Activated CD4-positive, alpha-beta T cell treated with anti-CD3 and anti-CD28 coated beads for 1 hour (primary cell): ENCODE data around the gene NRP2.

Source experiments
- DNase-seq: peaks from one replicate; pipeline ENCODE4 v3.0.0-alpha.2; 2020

The NRP2 gene

GRCh38 chr2:205713086-205713485, 30.8 kb downstream of the NRP2 start:
- no peak for DNase-seq

GRCh38 chr2:205714058-205714776, 31.9 kb downstream of the NRP2 start:
- no peak for DNase-seq

GRCh38 chr2:205714789-205715720, 32.8 kb downstream of the NRP2 start:
- no peak for DNase-seq

- no peak for DNase-seq
Measured at GRCh38 chr2:205715831-205716525, 33.7 kb downstream of the NRP2 start.

DNA sequence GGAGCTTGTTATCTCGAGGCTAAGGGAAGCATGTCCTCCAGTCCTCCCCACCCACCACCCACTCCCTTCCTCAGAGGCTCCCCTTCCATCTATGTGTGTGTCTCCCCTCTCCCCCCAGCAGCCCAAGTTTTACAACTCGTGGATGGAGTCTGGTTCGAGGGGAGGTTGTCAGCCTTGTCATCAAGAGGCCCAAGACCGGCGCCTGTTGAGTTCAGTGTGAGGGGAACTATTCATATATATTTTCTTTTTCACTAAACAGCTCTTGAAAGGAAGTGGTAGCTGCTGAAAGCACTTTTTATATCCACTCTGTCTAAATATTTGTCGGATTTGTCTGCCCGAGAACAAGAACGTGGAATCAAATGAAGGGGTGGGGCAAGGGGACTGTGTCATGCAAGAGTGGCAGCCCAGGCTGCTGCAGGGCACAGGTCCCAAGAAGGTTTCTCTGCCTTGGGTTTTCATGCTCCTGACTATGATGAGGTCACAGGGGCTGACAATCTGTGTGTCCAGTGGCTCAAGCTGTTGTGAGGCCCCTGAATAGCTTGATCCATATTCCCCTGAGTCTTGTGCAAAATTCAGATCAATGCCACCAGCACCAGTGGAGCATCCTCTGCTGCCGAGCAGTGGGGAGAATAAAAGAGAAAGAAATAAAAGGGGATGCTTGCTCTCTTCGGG, 35.0 kb downstream of the NRP2 start:
- no peak for DNase-seq

- DNase-seq = no peak
Measured at GRCh38 chr2:205717999-205718398, 35.7 kb downstream of the NRP2 start.

- no peak for DNase-seq
Measured at GRCh38 chr2:205719847-205720246, 37.5 kb downstream of the NRP2 start.

DNA sequence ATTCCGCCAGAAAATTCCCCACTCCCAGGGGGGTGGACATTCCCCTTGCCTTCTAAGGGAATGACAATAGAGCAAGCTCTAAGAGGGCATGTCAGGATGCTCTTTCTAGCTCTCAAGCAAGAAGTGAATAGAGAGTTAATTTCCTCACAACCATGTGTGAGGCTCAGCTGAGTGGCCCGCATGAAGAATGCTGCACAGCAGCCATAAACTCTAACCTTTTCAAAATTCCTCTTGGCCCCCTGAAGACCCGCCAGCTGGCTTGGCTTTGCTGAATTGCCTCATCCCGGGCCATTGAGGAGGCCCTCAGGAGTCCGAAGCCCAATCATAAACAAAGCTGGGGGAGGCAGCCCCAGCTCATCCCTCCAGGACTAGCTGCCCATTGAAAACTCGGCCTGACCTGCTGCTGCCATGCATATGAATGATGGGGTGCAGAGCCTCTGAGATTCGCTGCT, 38.2 kb downstream of the NRP2 start:
- no peak for DNase-seq

DNA sequence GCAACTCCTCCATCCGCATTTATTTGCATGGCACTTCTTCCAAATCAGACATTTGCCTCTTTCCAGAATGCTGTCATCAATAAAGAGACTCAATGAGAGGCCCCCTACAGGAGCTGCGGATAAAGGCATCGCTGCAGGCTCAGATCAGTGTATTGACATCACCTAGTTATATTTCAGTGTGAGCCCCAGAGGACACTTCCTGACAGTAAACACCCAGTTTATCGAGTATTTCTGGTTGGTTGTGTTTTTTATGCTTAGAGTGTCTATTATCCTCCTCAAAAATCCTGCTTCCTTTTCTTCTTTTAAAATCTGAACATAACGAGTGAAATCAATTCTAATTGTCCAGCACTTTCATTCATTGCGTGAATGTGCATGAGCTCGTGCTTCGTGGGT, 38.8 kb downstream of the NRP2 start:
- no peak for DNase-seq

DNA sequence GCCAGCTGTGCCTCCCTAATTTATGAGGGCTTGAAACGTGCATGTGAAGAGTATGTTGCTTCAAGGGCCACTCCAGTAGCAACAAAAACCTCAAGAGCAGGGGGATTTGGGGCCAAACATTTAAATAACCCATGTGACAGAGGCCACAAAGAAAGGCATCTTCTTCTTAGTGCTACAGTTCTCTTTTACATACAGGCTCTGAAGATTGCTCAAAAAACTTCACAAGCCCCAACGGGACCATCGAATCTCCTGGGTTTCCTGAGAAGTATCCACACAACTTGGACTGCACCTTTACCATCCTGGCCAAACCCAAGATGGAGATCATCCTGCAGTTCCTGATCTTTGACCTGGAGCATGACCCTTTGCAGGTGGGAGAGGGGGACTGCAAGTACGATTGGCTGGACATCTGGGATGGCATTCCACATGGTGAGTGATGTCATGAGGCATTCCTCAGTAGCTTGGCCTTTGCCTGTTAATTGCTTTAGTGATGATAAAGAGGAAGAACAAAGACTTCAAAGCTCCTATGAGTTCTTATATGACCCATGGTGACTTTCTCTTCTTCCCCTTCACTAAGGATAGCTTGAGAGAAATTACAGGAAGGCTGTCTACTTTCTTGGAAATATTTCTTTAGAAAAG, 40.1 kb downstream of the NRP2 start:
- DNase-seq = no peak

DNA sequence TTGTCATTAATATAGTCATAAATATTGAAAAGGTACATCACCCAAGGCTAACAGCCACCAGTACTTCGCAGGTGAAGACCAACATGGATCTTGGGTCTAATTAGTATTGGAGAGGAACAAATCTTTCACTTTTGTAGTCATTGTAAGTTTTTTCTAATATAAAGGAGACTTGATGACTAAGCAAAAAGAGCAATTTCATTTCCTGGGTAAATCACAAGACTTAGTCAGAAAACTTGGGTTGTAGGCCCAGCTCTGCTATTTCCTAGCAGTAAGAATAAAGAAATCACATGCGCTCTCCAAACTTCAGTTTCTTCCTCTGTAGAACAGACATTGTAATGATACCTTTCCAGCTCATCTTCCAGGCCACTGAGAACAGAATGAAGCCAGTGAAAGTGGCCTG, 40.9 kb downstream of the NRP2 start:
- DNase-seq = no peak

DNA sequence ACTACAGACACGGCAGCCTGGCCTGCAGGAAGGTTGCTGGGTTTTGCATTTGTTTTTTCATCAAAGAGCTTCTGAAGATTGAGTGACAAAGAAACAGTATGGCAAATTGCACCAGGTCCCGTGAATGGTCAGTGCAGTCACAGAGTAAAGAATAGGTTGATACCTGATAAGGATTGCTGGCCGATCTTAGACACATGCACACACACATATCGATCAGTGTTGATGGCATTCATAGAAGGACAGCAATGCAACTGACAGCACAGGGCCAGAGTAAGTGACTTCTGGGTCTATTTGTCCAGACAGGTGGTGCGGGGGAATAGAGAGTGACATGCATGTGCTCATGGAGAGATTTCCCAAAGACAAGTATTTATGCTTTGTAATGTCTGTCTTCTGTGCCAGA, 42.8 kb downstream of the NRP2 start:
- DNase-seq = no peak

GRCh38 chr2:205726506-205726905, 44.2 kb downstream of the NRP2 start:
- DNase-seq = no peak

- DNase-seq = no peak
Measured at GRCh38 chr2:205727174-205727573, 44.9 kb downstream of the NRP2 start.

DNA sequence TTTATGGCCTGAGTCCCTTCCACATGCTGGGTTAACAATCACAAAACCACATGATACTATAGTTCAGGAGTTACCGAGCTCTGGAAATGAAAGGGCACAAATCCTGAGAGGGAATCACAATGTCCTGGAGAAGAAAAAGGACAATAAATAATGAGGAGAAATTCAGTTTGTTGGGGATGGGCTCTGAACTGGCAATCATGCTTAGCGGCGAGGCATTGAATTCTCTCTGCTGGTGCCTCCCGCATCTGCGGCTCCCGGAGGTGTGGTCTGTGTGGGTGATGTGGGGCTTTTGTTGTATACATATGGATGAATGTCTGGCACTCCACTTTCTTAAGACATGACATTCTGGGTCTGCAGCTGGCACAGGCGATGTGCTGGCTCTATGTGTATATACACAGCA, 46.1 kb downstream of the NRP2 start:
- no peak for DNase-seq

GRCh38 chr2:205730191-205730590, 47.9 kb downstream of the NRP2 start:
- DNase-seq = no peak

GRCh38 chr2:205730701-205731582, 48.6 kb downstream of the NRP2 start:
- DNase-seq = no peak

- no peak for DNase-seq
Measured at GRCh38 chr2:205731583-205731981, 49.3 kb downstream of the NRP2 start.

DNA sequence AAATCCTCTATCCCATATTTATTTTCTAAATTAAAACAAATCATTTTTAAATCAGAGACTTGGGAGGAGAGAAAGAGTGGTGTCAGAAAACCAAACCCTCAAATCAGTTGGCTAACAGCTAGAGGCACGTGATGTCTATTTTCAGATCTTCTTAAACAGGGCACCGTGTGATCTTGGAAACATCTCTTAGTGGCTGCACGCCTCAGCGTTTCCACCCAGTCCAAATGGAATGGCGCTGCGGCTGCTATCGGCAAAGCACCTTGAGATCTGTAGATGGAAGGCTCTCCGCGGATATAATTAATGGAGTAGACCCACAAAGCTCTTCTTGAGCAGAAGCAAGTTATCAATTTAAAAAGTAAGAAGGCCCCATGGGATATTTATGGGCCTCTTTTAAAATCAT, 50.0 kb downstream of the NRP2 start:
- no peak for DNase-seq

- no peak for DNase-seq
Measured at GRCh38 chr2:205733082-205733481, 50.8 kb downstream of the NRP2 start.

- DNase-seq = no peak
Measured at GRCh38 chr2:205733648-205734047, 51.3 kb downstream of the NRP2 start.
